Activated CD8-positive, alpha-beta memory T cell treated with anti-CD3 and anti-CD28 coated beads, Interleukin-2, amount 50 U/mL, for 4 hours (primary cell): ENCODE results near the gene KRT78.

Source experiments
- DNase-seq: peaks from one replicate; pipeline ENCODE4 v3.0.0-alpha.2; 2020

Gene KRT78

GRCh38 chr12:52794479-52795331 lies 54.1 kb downstream of the KRT78 start:
- DNase-seq = no peak

- no peak for DNase-seq
Observed at GRCh38 chr12:52792185-52793029, 56.4 kb downstream of the KRT78 start.

GRCh38 chr12:52791271-52792184 lies 57.3 kb downstream of the KRT78 start:
- DNase-seq = no peak

- DNase-seq = no peak
Observed at GRCh38 chr12:52790427-52791270, 58.1 kb downstream of the KRT78 start.

- no peak for DNase-seq
Observed at GRCh38 chr12:52789637-52790426, 59.0 kb downstream of the KRT78 start.

- DNase-seq = no peak
Observed at GRCh38 chr12:52788876-52789636, 59.7 kb downstream of the KRT78 start.

GRCh38 chr12:52788192-52788875 lies 60.5 kb downstream of the KRT78 start:
- DNase-seq = no peak
